ENCODE measurements around the gene TMEM255A. TPM values are rescaled to one million over a fixed set of nuclear protein-coding genes. Genes with fewer than 3 reads are reported as not detected.

TMEM255A gene
- total and polyA plus RNA-seq, 8 donors = 0.25 to 2.0 (median 0.65) TPM; not detected in 2

- no peak overlapping the region for H3K27ac ChIP-seq
- DNase-seq = no peak
- intact Hi-C loops (cut with DNase I; ENCODE audit: low total_unique reads) = no loop called here
- WGBS, 5 donors = 78 to 80% (median 78%) methylated on average over 4 of the region's 4 CpGs
- no peak overlapping the region for H3K4me3 ChIP-seq
- no peak for TF ChIP-seq POLR2AphosphoS5 (IDR thresholded peaks at IDR 0.05)
- TF ChIP-seq POLR2A (IDR thresholded peaks at IDR 0.05) = no peak
- TF ChIP-seq EP300 (IDR thresholded peaks at IDR 0.05) = no peak
- TF ChIP-seq CTCF (IDR thresholded peaks at IDR 0.05) = no peak
- H3K27me3 ChIP-seq = no peaks in the 10 kb centered on the region
- H3K9me3 ChIP-seq = no peaks in the 10 kb centered on the region
- H3K36me3 ChIP-seq = no peaks in the 10 kb centered on the region
- H3K4me1 ChIP-seq = no peaks in the 10 kb centered on the region
Measured at GRCh38 chrX:120286733-120287512, 24.3 kb downstream of the TMEM255A start.

- Histone ChIP-seq H3K4me3 (no peak overlapping the region), H3K36me3 (no peaks in the 10 kb centered on the region), H3K27ac (peak overlapping the region in 1 of 5 donors; percentile 24), H3K9me3 (no peaks in the 10 kb centered on the region), H3K27me3 (peaks cover 0 to 3% (median 0%) of the 10 kb centered on the region in 3 donors), H3K4me1 (no peaks in the 10 kb centered on the region)
- no peak for DNase-seq
- intact Hi-C loops (cut with DNase I; ENCODE audit: low total_unique reads) = no loop called here
- TF ChIP-seq CTCF (IDR thresholded peaks at IDR 0.05) = no peak
- no peak for TF ChIP-seq EP300 (IDR thresholded peaks at IDR 0.05)
- TF ChIP-seq POLR2A (IDR thresholded peaks at IDR 0.05) = no peak
- no peak for TF ChIP-seq POLR2AphosphoS5 (IDR thresholded peaks at IDR 0.05)
- whole genome bisulfite sequencing, 5 donors = 69 to 100% (median 77%) methylated on average over 1 of the region's 1 CpG
Measured at GRCh38 chrX:120282697-120283096, 28.6 kb downstream of the TMEM255A start.

- intact Hi-C loops (cut with DNase I; ENCODE audit: low total_unique reads) = no loop called here
- TF ChIP-seq POLR2A (IDR thresholded peaks at IDR 0.05) = no peak
- no peak for TF ChIP-seq CTCF (IDR thresholded peaks at IDR 0.05)
- no peak for TF ChIP-seq POLR2AphosphoS5 (IDR thresholded peaks at IDR 0.05)
- TF ChIP-seq EP300 (IDR thresholded peaks at IDR 0.05) = no peak
- H3K4me1 ChIP-seq = no peaks in the 10 kb centered on the region
- no peak overlapping the region for H3K4me3 ChIP-seq
- H3K36me3 ChIP-seq = no peaks in the 10 kb centered on the region
- H3K27ac ChIP-seq = peak overlapping the region in 2 of 5 donors; percentile 24 to 31
- no peak for DNase-seq
- no peaks in the 10 kb centered on the region for H3K9me3 ChIP-seq
- WGBS, 5 donors = 28 to 47% (median 31%) methylated on average over 4 of the region's 4 CpGs
- H3K27me3 ChIP-seq = peaks cover 0 to 3% (median 0%) of the 10 kb centered on the region in 3 donors
Measured at GRCh38 chrX:120281761-120282160, 29.5 kb downstream of the TMEM255A start.

- DNase-seq = no peak
- Histone ChIP-seq H3K9me3 (no peaks in the 10 kb centered on the region), H3K4me1 (no peaks in the 10 kb centered on the region), H3K27me3 (peaks cover 0 to 3% (median 0%) of the 10 kb centered on the region in 3 donors), H3K4me3 (no peak overlapping the region), H3K36me3 (no peaks in the 10 kb centered on the region), H3K27ac (no peak overlapping the region)
- WGBS, 5 donors = 67 to 87% (median 78%) methylated on average over 6 to 10 of the region's 10 CpGs
- no peak for TF ChIP-seq POLR2A (IDR thresholded peaks at IDR 0.05)
- TF ChIP-seq POLR2AphosphoS5 (IDR thresholded peaks at IDR 0.05) = no peak
- TF ChIP-seq CTCF (IDR thresholded peaks at IDR 0.05) = no peak
- TF ChIP-seq EP300 (IDR thresholded peaks at IDR 0.05) = no peak
- intact Hi-C loops (cut with DNase I; ENCODE audit: low total_unique reads) = no loop called here
Measured at GRCh38 chrX:120281021-120281624, 30.1 kb downstream of the TMEM255A start.
